Liver (tissue), 3 donors: ENCODE measurements around the gene TEX264.

Experiments used
- GABPA ChIP-seq, 2 donors: IDR thresholded peaks in 1 of 2; conservative IDR thresholded peaks in 1 of 2; 2 replicates each; pipeline ENCODE4 v1.6.1; 2016; ENCODE audit warnings: antibody characterized with exemption in 2 of 2, mild to moderate bottlenecking in 1 of 2, moderate library complexity in 1 of 2
- RAD21 ChIP-seq, 2 donors: IDR thresholded peaks; 2 replicates each; pipeline ENCODE4 v1.6.1; 2016; ENCODE audit warnings: antibody characterized with exemption in 2 of 2, mild to moderate bottlenecking in 2 of 2
- TF ChIP-seq, protein P1 (sequence below): fragments of 150-350 bp; IDR thresholded peaks from 2 replicates; pipeline ENCODE4 v1.5.1; 2017; ENCODE audit warnings: improper control_type of control experiment, low read depth, low read length; ENCODE audit not compliant: missing input control
- TF ChIP-seq, protein P2 (sequence below): IDR thresholded peaks from 2 replicates; pipeline ENCODE4 v1.6.1; 2016; ENCODE audit warnings: antibody characterized with exemption
- TF ChIP-seq, protein P3 (sequence below): IDR thresholded peaks from 2 replicates; pipeline ENCODE4 v1.6.1; 2016; ENCODE audit warnings: antibody characterized with exemption, mild to moderate bottlenecking
- donor health status: healthy.
- donor health status: healthy.

DNA sequence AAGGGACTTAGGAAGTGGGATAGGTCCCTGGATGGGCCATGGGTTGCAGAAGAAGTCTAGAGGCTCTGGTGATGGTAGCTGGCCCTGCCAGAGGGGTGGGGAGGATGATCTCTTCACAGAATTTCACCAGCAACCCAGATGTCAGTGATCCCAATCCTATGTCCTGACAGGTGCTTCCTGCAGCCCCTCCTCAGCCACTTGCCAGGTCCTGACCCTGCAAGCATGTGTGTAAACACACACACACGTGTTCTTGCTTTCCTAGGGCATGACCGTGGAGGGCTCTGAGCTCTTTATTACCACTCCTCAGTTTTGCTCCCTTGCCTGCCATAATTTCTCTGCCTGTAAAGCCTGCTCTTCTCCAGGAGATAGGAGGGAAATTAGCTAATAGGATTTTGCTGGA, 12.5 kb downstream of the TEX264 start:
- no peak for TF ChIP-seq GABPA (IDR thresholded peaks at IDR 0.05 in 1 of 2, conservative IDR thresholded peaks at IDR 0.05 in 1 of 2)
- TF ChIP-seq, protein P1, sequence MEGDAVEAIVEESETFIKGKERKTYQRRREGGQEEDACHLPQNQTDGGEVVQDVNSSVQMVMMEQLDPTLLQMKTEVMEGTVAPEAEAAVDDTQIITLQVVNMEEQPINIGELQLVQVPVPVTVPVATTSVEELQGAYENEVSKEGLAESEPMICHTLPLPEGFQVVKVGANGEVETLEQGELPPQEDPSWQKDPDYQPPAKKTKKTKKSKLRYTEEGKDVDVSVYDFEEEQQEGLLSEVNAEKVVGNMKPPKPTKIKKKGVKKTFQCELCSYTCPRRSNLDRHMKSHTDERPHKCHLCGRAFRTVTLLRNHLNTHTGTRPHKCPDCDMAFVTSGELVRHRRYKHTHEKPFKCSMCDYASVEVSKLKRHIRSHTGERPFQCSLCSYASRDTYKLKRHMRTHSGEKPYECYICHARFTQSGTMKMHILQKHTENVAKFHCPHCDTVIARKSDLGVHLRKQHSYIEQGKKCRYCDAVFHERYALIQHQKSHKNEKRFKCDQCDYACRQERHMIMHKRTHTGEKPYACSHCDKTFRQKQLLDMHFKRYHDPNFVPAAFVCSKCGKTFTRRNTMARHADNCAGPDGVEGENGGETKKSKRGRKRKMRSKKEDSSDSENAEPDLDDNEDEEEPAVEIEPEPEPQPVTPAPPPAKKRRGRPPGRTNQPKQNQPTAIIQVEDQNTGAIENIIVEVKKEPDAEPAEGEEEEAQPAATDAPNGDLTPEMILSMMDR: no peak
- TF ChIP-seq, protein P2, sequence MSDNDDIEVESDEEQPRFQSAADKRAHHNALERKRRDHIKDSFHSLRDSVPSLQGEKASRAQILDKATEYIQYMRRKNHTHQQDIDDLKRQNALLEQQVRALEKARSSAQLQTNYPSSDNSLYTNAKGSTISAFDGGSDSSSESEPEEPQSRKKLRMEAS: no peak
- TF ChIP-seq RAD21 (IDR thresholded peaks at IDR 0.05): no peak
- TF ChIP-seq, protein P3, sequence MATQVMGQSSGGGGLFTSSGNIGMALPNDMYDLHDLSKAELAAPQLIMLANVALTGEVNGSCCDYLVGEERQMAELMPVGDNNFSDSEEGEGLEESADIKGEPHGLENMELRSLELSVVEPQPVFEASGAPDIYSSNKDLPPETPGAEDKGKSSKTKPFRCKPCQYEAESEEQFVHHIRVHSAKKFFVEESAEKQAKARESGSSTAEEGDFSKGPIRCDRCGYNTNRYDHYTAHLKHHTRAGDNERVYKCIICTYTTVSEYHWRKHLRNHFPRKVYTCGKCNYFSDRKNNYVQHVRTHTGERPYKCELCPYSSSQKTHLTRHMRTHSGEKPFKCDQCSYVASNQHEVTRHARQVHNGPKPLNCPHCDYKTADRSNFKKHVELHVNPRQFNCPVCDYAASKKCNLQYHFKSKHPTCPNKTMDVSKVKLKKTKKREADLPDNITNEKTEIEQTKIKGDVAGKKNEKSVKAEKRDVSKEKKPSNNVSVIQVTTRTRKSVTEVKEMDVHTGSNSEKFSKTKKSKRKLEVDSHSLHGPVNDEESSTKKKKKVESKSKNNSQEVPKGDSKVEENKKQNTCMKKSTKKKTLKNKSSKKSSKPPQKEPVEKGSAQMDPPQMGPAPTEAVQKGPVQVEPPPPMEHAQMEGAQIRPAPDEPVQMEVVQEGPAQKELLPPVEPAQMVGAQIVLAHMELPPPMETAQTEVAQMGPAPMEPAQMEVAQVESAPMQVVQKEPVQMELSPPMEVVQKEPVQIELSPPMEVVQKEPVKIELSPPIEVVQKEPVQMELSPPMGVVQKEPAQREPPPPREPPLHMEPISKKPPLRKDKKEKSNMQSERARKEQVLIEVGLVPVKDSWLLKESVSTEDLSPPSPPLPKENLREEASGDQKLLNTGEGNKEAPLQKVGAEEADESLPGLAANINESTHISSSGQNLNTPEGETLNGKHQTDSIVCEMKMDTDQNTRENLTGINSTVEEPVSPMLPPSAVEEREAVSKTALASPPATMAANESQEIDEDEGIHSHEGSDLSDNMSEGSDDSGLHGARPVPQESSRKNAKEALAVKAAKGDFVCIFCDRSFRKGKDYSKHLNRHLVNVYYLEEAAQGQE: no peak
